ENCODE measurements around the gene SLC34A3. TPM values are rescaled to one million over a fixed set of nuclear protein-coding genes. Genes with fewer than 3 reads are reported as not detected.

The SLC34A3 gene
- total and polyA plus RNA-seq, 2 donors (not counting 3 experiments of a cell fraction or from before 2014, with no cell fraction given), result not detected

GRCh38 chr9:137228968-137229896 lies 1.5 kb upstream of the SLC34A3 start:
- no peak for FAIRE-seq
- Histone ChIP-seq H3K27me3 (ENCODE audit: control insufficient read depth in 2 of 2, insufficient read depth in 2 of 2, low read length in 2 of 2) (no peaks in the 10 kb centered on the region), H3K4me3 (replicated peaks in 1 of 3; ENCODE audit: insufficient read depth in 1 of 3, low read depth in 1 of 3, low read length in 3 of 3) (no peak overlapping the region), H3K36me3 (ENCODE audit: control insufficient read depth in 2 of 2, extremely low read depth in 1 of 2, insufficient read depth in 2 of 2, low read length in 2 of 2) (no peaks in the 10 kb centered on the region), H3K9me1 (replicated peaks; ENCODE audit: control insufficient read depth, extremely low read depth, insufficient read depth, low read length) (no peaks in the 10 kb centered on the region), H3K9me3 (replicated peaks; ENCODE audit: control insufficient read depth, insufficient read depth, low read length) (no peaks in the 10 kb centered on the region), H3K4me1 (ENCODE audit: control insufficient read depth, extremely low read depth, insufficient read depth, low read length) (no peaks in the 10 kb centered on the region), H3K9ac (replicated peaks; ENCODE audit: extremely low read depth, insufficient read depth, low read length) (no peak overlapping the region), H4K20me1 (replicated peaks; ENCODE audit: control insufficient read depth, extremely low read depth, insufficient read depth, low read length) (no peaks in the 10 kb centered on the region), H2AFZ (ENCODE audit: low read depth, low read length) (no peak overlapping the region), H3K4me2 (ENCODE audit: insufficient read depth, low read length) (no peak overlapping the region), H3K79me2 (ENCODE audit: control insufficient read depth, insufficient read depth, low read length) (no peaks in the 10 kb centered on the region), H3K27ac (ENCODE audit: insufficient read depth, low read depth, low read length) (no peak overlapping the region)
- dilution Hi-C loops (cut with MboI; ENCODE audit: extremely low pct_ligation_motif_present, low sequenced_read_pairs), result no loop called here
- no peak for DNase-seq (ENCODE audit: low read depth, low spot score)
- CTCF ChIA-PET, result no interaction called here
- POLR2A ChIA-PET, result interaction anchor here (2.6 kb wide), 1 partner anchor 12 kb away, joined by 6 read pairs; the partner anchor contains the start of gene TUBB4B
- no TSS peak for BruUV-seq (replicated peaks)
- intact Hi-C loops (cut with micrococcal nuclease), result no loop called here
- no peak for TF ChIP-seq EZH2 (IDR thresholded peaks at IDR 0.05; ENCODE audit: borderline replicate concordance, low read depth, low read length, severe bottlenecking)
- no peak for TF ChIP-seq MAX (IDR thresholded peaks at IDR 0.05; ENCODE audit: insufficient read depth, insufficient read length)
- TF ChIP-seq MYC (IDR thresholded peaks at IDR 0.05; ENCODE audit: low read depth, low read length), result no peak
- no peak for TF ChIP-seq POLR2A (IDR thresholded peaks at IDR 0.05; ENCODE audit: low read depth, low read length)
- no peak for TF ChIP-seq CTCF (IDR thresholded peaks at IDR 0.05; ENCODE audit: extremely low read depth in 1 of 2, insufficient read depth in 1 of 2, low read depth in 1 of 2, low read length in 2 of 2)
- TF ChIP-seq FOS (IDR thresholded peaks at IDR 0.05; ENCODE audit: borderline replicate concordance, insufficient read depth, low read length), result no peak
- TF ChIP-seq GATA2 (IDR thresholded peaks at IDR 0.05; ENCODE audit: insufficient read depth, insufficient read length, low read depth, low read length), result no peak
- TF ChIP-seq JUN (IDR thresholded peaks at IDR 0.05; ENCODE audit: borderline replicate concordance, insufficient read depth, insufficient read length, low read depth), result no peak
- TF ChIP-seq POLR2AphosphoS5 (IDR thresholded peaks at IDR 0.05; ENCODE audit: insufficient read depth, low read depth, low read length), result no peak
